HepG2 (cell line): Measurements from ENCODE around the gene SOWAHA. TPM values are rescaled to one million over a fixed set of nuclear protein-coding genes. Genes with fewer than 3 reads are reported as not detected.

Experiments used
- ATAC-seq: fragments of 200-7000 bp; cut with Tn5 transposase; 3 replicates; pipeline ENCODE4 v1.9.1; 2020; ENCODE audit warnings: mild to moderate bottlenecking, moderate library complexity
- BruUV-seq: library from RNA; stranded (reverse); fragments of 400-500 nt; replicated peaks from 2 replicates; lab custom pipeline; 2021; lab: Mats Ljungman, UMichigan
- CTCF ChIA-PET: fragments of 300-600 bp; formaldehyde crosslinking; extraction: SDS; loops from one replicate; lab custom pipeline; 2021; ENCODE audit warnings: low total read pairs, inconsistent platforms, low intra/inter-chr PET ratio; lab: Yijun Ruan, JAX
- POLR2A ChIA-PET: fragments of 350-600 bp; sonication (Branson Sonifier 250); formaldehyde crosslinking; loops from one replicate; lab custom pipeline; 2020; ENCODE audit warnings: antibody characterized with exemption, inconsistent platforms; lab: Yijun Ruan, JAX
- DNase-seq: peaks from one replicate; pipeline ENCODE4 v3.0.0-alpha.2; 2015; ENCODE audit warnings: low spot score
- FAIRE-seq: peaks from 3 replicates; lab custom pipeline; 2011; peaks lifted over from hg19 to GRCh38; lab: Jason Lieb, UNC
- H2AFZ ChIP-seq: one replicate; pipeline ENCODE4 v1.6.1; 2011; ENCODE audit warnings: low read length, inconsistent platforms
- H3K27ac ChIP-seq: fragments of 300-600 bp; 3 replicates; pipeline ENCODE4 v1.8.0; 2011; ENCODE audit warnings: mixed run types, mild to moderate bottlenecking, mixed read lengths, low read length, inconsistent platforms; ENCODE audit not compliant: insufficient read depth; ENCODE audit errors: extremely low read length
- H3K27me3 ChIP-seq, 2 experiments: fragments of 200-600 bp in 1 of 2; 2 replicates in 1 of 2; 3 replicates in 1 of 2; pipeline versions ENCODE4 v1.6.0 to v1.8.0; 2011; ENCODE audit warnings: low read length in 2 of 2, mild to moderate bottlenecking in 2 of 2, moderate library complexity in 2 of 2, inconsistent platforms in 1 of 2; ENCODE audit not compliant: insufficient read depth in 2 of 2, control insufficient read depth in 1 of 2
- H3K36me3 ChIP-seq, 2 experiments: fragments of 200-600 bp in 1 of 2; replicated peaks in 1 of 2; 2 replicates in 1 of 2; 3 replicates in 1 of 2; pipeline versions ENCODE4 v1.5.1 to v1.8.0; 2011; ENCODE audit warnings: low read length in 2 of 2, inconsistent platforms in 1 of 2; ENCODE audit not compliant: insufficient read depth in 2 of 2, control insufficient read depth in 1 of 2
- H3K4me1 ChIP-seq: 2 replicates; pipeline ENCODE4 v1.5.1; 2012; ENCODE audit warnings: low read length, inconsistent platforms; ENCODE audit not compliant: insufficient read depth
- H3K4me2 ChIP-seq: 2 replicates; pipeline ENCODE4 v1.6.0; 2011; ENCODE audit warnings: low read depth, low read length, inconsistent platforms
- H3K4me3 ChIP-seq, 3 experiments: fragments of 200-600 bp in 1 of 3; sonication (generic), shearing (Covaris generic) in 1 of 3; replicated peaks in 1 of 3; 2 replicates each; pipeline ENCODE4 v1.5.1; 2011 to 2016; ENCODE audit warnings: low read length in 3 of 3, inconsistent platforms in 2 of 3, low read depth in 2 of 3, mild to moderate bottlenecking in 2 of 3, control low read depth in 1 of 3, mixed read lengths in 1 of 3; ENCODE audit not compliant: insufficient read depth in 1 of 3
- H3K79me2 ChIP-seq: one replicate; pipeline ENCODE4 v1.6.1; 2011; ENCODE audit warnings: low read length, inconsistent platforms; ENCODE audit not compliant: insufficient read depth
- H3K9ac ChIP-seq: 2 replicates; pipeline ENCODE4 v1.6.0; 2011; ENCODE audit warnings: mild to moderate bottlenecking, low read depth, low read length, inconsistent platforms; ENCODE audit not compliant: insufficient read depth
- H3K9me3 ChIP-seq: 2 replicates; pipeline ENCODE4 v1.5.1; 2012; ENCODE audit warnings: mild to moderate bottlenecking, low read length
- H4K20me1 ChIP-seq: 2 replicates; pipeline ENCODE4 v1.6.0; 2011; ENCODE audit warnings: inconsistent platforms, mild to moderate bottlenecking, low read length, moderate library complexity; ENCODE audit not compliant: insufficient read depth
- CENPT ChIP-seq: sonication (generic); formaldehyde crosslinking; IDR thresholded peaks from 2 replicates; pipeline ENCODE4 v1.8.0; 2022; ENCODE audit warnings: low read depth, mild to moderate bottlenecking, moderate library complexity, missing genetic modification reagents
- ETV6 ChIP-seq: sonication (generic); formaldehyde crosslinking; conservative IDR thresholded peaks from 2 replicates; pipeline ENCODE4 v1.4.0; 2020; ENCODE audit warnings: missing genetic modification reagents
- FOXP1 ChIP-seq, 2 experiments: fragments of 450-650 bp in 1 of 2; IDR thresholded peaks; 2 replicates each; pipeline ENCODE4 v1.6.1; 2017 to 2018; ENCODE audit warnings: antibody characterized with exemption in 1 of 2
- GATAD2A ChIP-seq: IDR thresholded peaks from 2 replicates; pipeline ENCODE4 v1.6.1; 2016
- GMEB1 ChIP-seq: sonication (generic); formaldehyde crosslinking; IDR thresholded peaks from 2 replicates; pipeline ENCODE4 v1.5.1; 2020; ENCODE audit warnings: missing genetic modification reagents, mild to moderate bottlenecking, borderline replicate concordance
- KAT7 ChIP-seq: IDR thresholded peaks from 2 replicates; pipeline ENCODE4 v1.6.1; 2018; ENCODE audit warnings: borderline replicate concordance, missing compliant biosample characterization
- NBN ChIP-seq: fragments of 450-650 bp; conservative IDR thresholded peaks from 2 replicates; pipeline ENCODE4 v1.6.1; 2017
- NPAS2 ChIP-seq: sonication (generic); formaldehyde crosslinking; IDR thresholded peaks from 2 replicates; pipeline ENCODE4 v1.8.0; 2022; ENCODE audit warnings: mild to moderate bottlenecking, missing genetic modification reagents, borderline replicate concordance
- TGIF2 ChIP-seq: IDR thresholded peaks from 2 replicates; pipeline ENCODE4 v1.6.1; 2016; ENCODE audit warnings: control low read depth, missing compliant biosample characterization
- ZNF33B ChIP-seq: sonication (generic); formaldehyde crosslinking; IDR thresholded peaks from 2 replicates; pipeline ENCODE4 v1.5.1; 2020; ENCODE audit warnings: mild to moderate bottlenecking, missing genetic modification reagents
- ZNF350 ChIP-seq: sonication (generic); formaldehyde crosslinking; IDR thresholded peaks from 2 replicates; pipeline ENCODE4 v1.4.0; 2020; ENCODE audit warnings: mild to moderate bottlenecking, low read depth, missing genetic modification reagents, borderline replicate concordance
- WGBS: methylation state at CpG from one replicate; pipeline ENCODE4 v1.1.6; 2017; ENCODE audit warnings: low lambda C conversion rate; 5-methylcytosine and 5-hydroxymethylcytosine counted together
- in situ Hi-C: cut with HindIII; loops from 2 replicates; pipeline ENCODE4 v1.10.0; 2017; ENCODE audit warnings: low pct_unique_long_range_greater_than_20kb; ENCODE audit not compliant: extremely low pct_ligation_motif_present
- intact Hi-C: fragments of 100-400 bp; cut with micrococcal nuclease; formaldehyde crosslinking; loops from one replicate; pipeline ENCODE4 v1.10.0; 2022; ENCODE audit not compliant: unreplicated experiment
- polyA plus RNA-seq, 8 experiments: library from polyadenylated mRNA; depleted of rRNA in 3 of 8; stranded (reverse) in 7 of 8; unstranded in 1 of 8; fragments of >200 nt; fragmentation: Illumina TruSeq in 4 of 8; extraction: Trizol in 4 of 8; gene quantifications; 2 replicates each; pipeline versions ENCODE4 v1.2.1 to v1.2.3, GENCODE V29; 2011 to 2016; ENCODE audit warnings: low read depth in 4 of 8, missing spikeins in 1 of 8, mixed read lengths in 1 of 8; ENCODE audit not compliant: insufficient read depth in 1 of 8
- total RNA-seq, 5 experiments: library from RNA; depleted of rRNA; stranded (reverse); fragments of >200 nt; fragmentation: Illumina TruSeq; extraction: Trizol; gene quantifications; 2 replicates each; pipeline ENCODE4 v1.2.3, GENCODE V29; 2016; ENCODE audit warnings: low read depth in 1 of 5
- TF ChIP-seq, protein P1 (sequence below): sonication (generic); formaldehyde crosslinking; IDR thresholded peaks from 2 replicates; pipeline ENCODE4 v1.9.0; 2021; ENCODE audit warnings: missing genetic modification reagents, borderline replicate concordance
- TF ChIP-seq, protein P2 (sequence below): sonication (generic); formaldehyde crosslinking; IDR thresholded peaks from 2 replicates; pipeline ENCODE4 v1.4.0; 2020; ENCODE audit warnings: missing genetic modification reagents
- TF ChIP-seq, protein P3 (sequence below): sonication (generic); formaldehyde crosslinking; IDR thresholded peaks from 2 replicates; pipeline ENCODE4 v1.8.0; 2022; ENCODE audit warnings: mild to moderate bottlenecking, missing genetic modification reagents, moderate library complexity

SOWAHA gene
- total and polyA plus RNA-seq, 2 of the 13 experiments (the other 11 are each of a cell fraction or from before 2014, with no cell fraction given): 0.95 to 1.9 TPM

GRCh38 chr5:132771503-132771998, 41.6 kb upstream of the SOWAHA start (continued):
- TF ChIP-seq, protein P1, sequence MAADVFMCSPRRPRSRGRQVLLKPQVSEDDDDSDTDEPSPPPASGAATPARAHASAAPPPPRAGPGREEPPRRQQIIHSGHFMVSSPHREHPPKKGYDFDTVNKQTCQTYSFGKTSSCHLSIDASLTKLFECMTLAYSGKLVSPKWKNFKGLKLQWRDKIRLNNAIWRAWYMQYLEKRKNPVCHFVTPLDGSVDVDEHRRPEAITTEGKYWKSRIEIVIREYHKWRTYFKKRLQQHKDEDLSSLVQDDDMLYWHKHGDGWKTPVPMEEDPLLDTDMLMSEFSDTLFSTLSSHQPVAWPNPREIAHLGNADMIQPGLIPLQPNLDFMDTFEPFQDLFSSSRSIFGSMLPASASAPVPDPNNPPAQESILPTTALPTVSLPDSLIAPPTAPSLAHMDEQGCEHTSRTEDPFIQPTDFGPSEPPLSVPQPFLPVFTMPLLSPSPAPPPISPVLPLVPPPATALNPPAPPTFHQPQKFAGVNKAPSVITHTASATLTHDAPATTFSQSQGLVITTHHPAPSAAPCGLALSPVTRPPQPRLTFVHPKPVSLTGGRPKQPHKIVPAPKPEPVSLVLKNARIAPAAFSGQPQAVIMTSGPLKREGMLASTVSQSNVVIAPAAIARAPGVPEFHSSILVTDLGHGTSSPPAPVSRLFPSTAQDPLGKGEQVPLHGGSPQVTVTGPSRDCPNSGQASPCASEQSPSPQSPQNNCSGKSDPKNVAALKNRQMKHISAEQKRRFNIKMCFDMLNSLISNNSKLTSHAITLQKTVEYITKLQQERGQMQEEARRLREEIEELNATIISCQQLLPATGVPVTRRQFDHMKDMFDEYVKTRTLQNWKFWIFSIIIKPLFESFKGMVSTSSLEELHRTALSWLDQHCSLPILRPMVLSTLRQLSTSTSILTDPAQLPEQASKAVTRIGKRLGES (CRISPR knock-in tag): no peak
- peak; percentile 32; the same call in 1 of the 2 replicates for TF ChIP-seq GATAD2A (CRISPR knock-in tag)
- TF ChIP-seq, protein P2, sequence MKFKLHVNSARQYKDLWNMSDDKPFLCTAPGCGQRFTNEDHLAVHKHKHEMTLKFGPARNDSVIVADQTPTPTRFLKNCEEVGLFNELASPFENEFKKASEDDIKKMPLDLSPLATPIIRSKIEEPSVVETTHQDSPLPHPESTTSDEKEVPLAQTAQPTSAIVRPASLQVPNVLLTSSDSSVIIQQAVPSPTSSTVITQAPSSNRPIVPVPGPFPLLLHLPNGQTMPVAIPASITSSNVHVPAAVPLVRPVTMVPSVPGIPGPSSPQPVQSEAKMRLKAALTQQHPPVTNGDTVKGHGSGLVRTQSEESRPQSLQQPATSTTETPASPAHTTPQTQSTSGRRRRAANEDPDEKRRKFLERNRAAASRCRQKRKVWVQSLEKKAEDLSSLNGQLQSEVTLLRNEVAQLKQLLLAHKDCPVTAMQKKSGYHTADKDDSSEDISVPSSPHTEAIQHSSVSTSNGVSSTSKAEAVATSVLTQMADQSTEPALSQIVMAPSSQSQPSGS (CRISPR knock-in tag): no peak
- no peak for TF ChIP-seq NBN
- no peak for TF ChIP-seq FOXP1 (IDR thresholded peaks at IDR 0.05)
- no peak for TF ChIP-seq FOXP1 (CRISPR knock-in tag; IDR thresholded peaks at IDR 0.05)
- no peak for TF ChIP-seq KAT7
- TF ChIP-seq CENPT (CRISPR knock-in tag): no peak

DNA sequence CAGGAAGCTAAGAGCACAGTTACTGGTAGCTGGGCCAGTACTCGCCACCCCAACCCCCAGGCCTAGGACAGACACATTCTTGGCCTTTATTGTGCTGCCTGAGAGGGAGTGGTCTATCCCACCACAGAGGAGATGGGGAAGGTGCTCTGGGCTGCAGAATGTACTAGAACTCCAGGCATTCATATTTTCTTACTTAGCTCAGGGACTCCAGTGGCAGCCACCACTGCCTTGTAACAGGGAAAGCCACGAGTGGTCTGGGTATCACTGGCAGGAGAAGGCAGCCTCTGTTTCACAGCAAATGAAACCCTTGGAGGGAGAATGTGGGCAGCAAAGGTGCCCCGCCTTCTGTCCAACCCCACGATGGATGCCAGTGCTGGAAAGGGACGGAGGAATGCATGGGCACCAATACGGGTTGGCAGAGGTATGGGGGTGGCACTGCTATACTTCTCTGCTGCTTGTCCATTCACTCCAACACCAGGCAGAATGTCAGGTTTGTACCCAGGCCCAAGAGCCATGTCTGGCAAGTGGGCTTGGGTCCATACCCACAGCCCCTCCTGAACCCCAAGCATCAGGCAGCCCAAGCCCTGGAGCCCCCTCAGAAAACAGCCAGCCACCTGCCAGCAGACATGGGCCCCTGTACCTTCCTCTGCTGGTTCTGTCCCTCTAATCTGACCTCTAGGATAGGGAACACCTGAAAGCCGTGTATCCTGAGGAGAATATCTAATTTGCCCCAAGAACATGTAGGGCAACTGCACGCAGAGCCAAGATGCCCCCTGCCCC, 40.6 kb upstream of the SOWAHA start:
- ChIA-PET CTCF (no interaction called here), POLR2A (interaction anchor here (1.8 kb wide), 1 partner anchor 48 kb away, joined by 6 read pairs; no protein-coding TSS in a partner anchor)
- BruUV-seq: no TSS peak
- H3K27ac ChIP-seq: peak overlapping the region; percentile 71
- 88% methylated on average over 7 of the region's 8 CpGs for WGBS
- no peak overlapping the region for H2AFZ ChIP-seq
- intact Hi-C loops (no loop called here), in situ Hi-C loops (loop anchor here (5.0 kb wide), 1 partner anchor 45 kb away; no protein-coding TSS in a partner anchor)
- no peak for DNase-seq
- peaks cover 0 to 4% of the 10 kb centered on the region in 2 experiments; a peak in 1 of 5 replicates for H3K36me3 ChIP-seq
- no peak for FAIRE-seq
- ATAC-seq: no peak
- H3K4me3 ChIP-seq: no peak overlapping the region
- H3K27me3 ChIP-seq: no peaks in the 10 kb centered on the region
- H3K9ac ChIP-seq: no peak overlapping the region
- H3K4me1 ChIP-seq: peaks cover 57% of the 10 kb centered on the region
- no peaks in the 10 kb centered on the region for H4K20me1 ChIP-seq
- peaks cover 69% of the 10 kb centered on the region for H3K79me2 ChIP-seq
- H3K9me3 ChIP-seq: no peaks in the 10 kb centered on the region
- peak overlapping the region; percentile 47; the same call in 1 of the 2 replicates for H3K4me2 ChIP-seq
- TF ChIP-seq ETV6 (CRISPR knock-in tag) (no peak), ZNF350 (CRISPR knock-in tag) (no peak), TGIF2 (CRISPR knock-in tag) (no peak), ZNF33B (CRISPR knock-in tag) (no peak), GMEB1 (CRISPR knock-in tag) (no peak), NPAS2 (CRISPR knock-in tag) (no peak)
- TF ChIP-seq, protein P3, sequence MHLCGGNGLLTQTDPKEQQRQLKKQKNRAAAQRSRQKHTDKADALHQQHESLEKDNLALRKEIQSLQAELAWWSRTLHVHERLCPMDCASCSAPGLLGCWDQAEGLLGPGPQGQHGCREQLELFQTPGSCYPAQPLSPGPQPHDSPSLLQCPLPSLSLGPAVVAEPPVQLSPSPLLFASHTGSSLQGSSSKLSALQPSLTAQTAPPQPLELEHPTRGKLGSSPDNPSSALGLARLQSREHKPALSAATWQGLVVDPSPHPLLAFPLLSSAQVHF (CRISPR knock-in tag): no peak
